Thyroid gland (tissue), 4 donors: ENCODE data around the gene TENT5A. TPM values are rescaled to one million over a fixed set of nuclear protein-coding genes. Genes with fewer than 3 reads are reported as not detected.

Source experiments
- DNase-seq, 2 donors: peaks; one replicate each; pipeline ENCODE4 v3.0.0-alpha.2; 2019
- H3K27ac ChIP-seq, 3 donors: fragments of 200-600 bp; sonication (generic); 1 replicate in 2 of 3; 2 replicates in 1 of 3; pipeline ENCODE4 v1.5.1; 2016 to 2019; ENCODE audit warnings: mild to moderate bottlenecking in 1 of 3, moderate library complexity in 1 of 3
- H3K27me3 ChIP-seq: fragments of 200-600 bp; sonication (generic); one replicate; pipeline ENCODE4 v1.5.1; 2019
- H3K36me3 ChIP-seq, 2 donors: fragments of 200-600 bp; sonication (generic); one replicate each; pipeline ENCODE4 v1.5.1; 2016 to 2019
- H3K4me1 ChIP-seq, 2 donors: fragments of 200-600 bp; sonication (generic); one replicate each; pipeline ENCODE4 v1.5.1; 2017 to 2019
- H3K4me3 ChIP-seq, 3 donors: fragments of 200-600 bp; sonication (generic); replicated peaks in 1 of 3; 1 replicate in 2 of 3; 2 replicates in 1 of 3; pipeline ENCODE4 v1.5.1; 2016; ENCODE audit warnings: mild to moderate bottlenecking in 1 of 3
- H3K9me3 ChIP-seq: fragments of 200-600 bp; sonication (generic); one replicate; pipeline ENCODE4 v1.5.1; 2017
- CTCF ChIP-seq, 6 experiments: fragments of 200-600 bp in 3 of 6; fragments of 450-650 bp in 3 of 6; sonication (generic) in 3 of 6; IDR thresholded peaks; one replicate each; pipeline ENCODE4 v1.5.1; 2016 to 2019; ENCODE audit warnings: antibody characterized with exemption in 6 of 6, mild to moderate bottlenecking in 2 of 6, inconsistent platforms in 1 of 6, moderate library complexity in 1 of 6
- POLR2A ChIP-seq, 2 donors: fragments of 450-650 bp; IDR thresholded peaks; one replicate each; pipeline ENCODE4 v1.6.1; 2017; ENCODE audit warnings: antibody characterized with exemption in 2 of 2, mild to moderate bottlenecking in 2 of 2, moderate library complexity in 1 of 2
- WGBS, 2 donors: methylation state at CpG; one replicate each; pipeline ENCODE4 v1.1.5; 2017; 5-methylcytosine and 5-hydroxymethylcytosine counted together
- intact Hi-C: fragments of 100-400 bp; cut with DNase I; formaldehyde crosslinking; loops from one replicate; pipeline ENCODE4 v1.15.1; 2023
- total RNA-seq, 4 donors: library from RNA; depleted of rRNA; stranded (reverse); fragments of >200 nt; gene quantifications; one replicate each; pipeline ENCODE4 v1.2.3, GENCODE V29; 2016

The TENT5A gene
- total RNA-seq, 4 donors from 2014 or later, result 18.4 to 40.3 (median 27.7) TPM

GRCh38 chr6:81749707-81750106 lies 2.8 kb downstream of the TENT5A start:
- peaks cover 33 to 37% of the 10 kb centered on the region in 2 donors for H3K4me1 ChIP-seq
- peak overlapping the region in 1 of 3 donors; percentile 99 for H3K27ac ChIP-seq
- no peak for DNase-seq
- H3K4me3 ChIP-seq, result no peak overlapping the region
- H3K27me3 ChIP-seq, result no peaks in the 10 kb centered on the region
- peaks cover 2 to 4% of the 10 kb centered on the region in 2 donors for H3K36me3 ChIP-seq
- 66 to 78% methylated on average over 5 of the region's 5 CpGs for WGBS, 2 donors
- TF ChIP-seq POLR2A (IDR thresholded peaks at IDR 0.05) (no peak), CTCF (IDR thresholded peaks at IDR 0.05) (no peak)
- intact Hi-C loops, result no loop called here
- no peaks in the 10 kb centered on the region for H3K9me3 ChIP-seq

- Histone ChIP-seq H3K27me3 (no peaks in the 10 kb centered on the region), H3K27ac (no peak overlapping the region), H3K4me1 (peaks cover 29 to 38% of the 10 kb centered on the region in 2 donors), H3K4me3 (no peak overlapping the region), H3K36me3 (peaks cover 2 to 4% of the 10 kb centered on the region in 2 donors), H3K9me3 (no peaks in the 10 kb centered on the region)
- DNase-seq, result no peak
- TF ChIP-seq CTCF (IDR thresholded peaks at IDR 0.05) (no peak), POLR2A (IDR thresholded peaks at IDR 0.05) (peak in 1 of 2 donors; percentile 24)
- WGBS, 2 donors, result 30 to 61% methylated on average over 5 of the region's 5 CpGs
- intact Hi-C loops, result no loop called here
Measured at GRCh38 chr6:81748994-81749393, 3.5 kb downstream of the TENT5A start.

GRCh38 chr6:81747327-81747726 lies 5.2 kb downstream of the TENT5A start:
- Histone ChIP-seq H3K4me3 (no peak overlapping the region), H3K27ac (peak overlapping the region in 1 of 3 donors; percentile 11), H3K36me3 (peaks cover 2 to 4% of the 10 kb centered on the region in 2 donors), H3K9me3 (no peaks in the 10 kb centered on the region), H3K4me1 (peaks cover 28 to 44% of the 10 kb centered on the region in 2 donors), H3K27me3 (no peaks in the 10 kb centered on the region)
- DNase-seq, result no peak
- 88 to 91% methylated on average over 4 of the region's 4 CpGs for WGBS, 2 donors
- TF ChIP-seq POLR2A (IDR thresholded peaks at IDR 0.05) (peak in 1 of 2 donors; percentile 9), CTCF (IDR thresholded peaks at IDR 0.05) (no peak)
- intact Hi-C loops, result no loop called here

GRCh38 chr6:81744131-81744530 lies 8.3 kb downstream of the TENT5A start:
- Histone ChIP-seq H3K27ac (peak overlapping the region in 1 of 3 donors; percentile 90), H3K9me3 (no peaks in the 10 kb centered on the region), H3K4me1 (peaks cover 20 to 46% of the 10 kb centered on the region in 2 donors), H3K36me3 (peaks cover 2 to 4% of the 10 kb centered on the region in 2 donors), H3K27me3 (no peaks in the 10 kb centered on the region), H3K4me3 (no peak overlapping the region)
- TF ChIP-seq CTCF (IDR thresholded peaks at IDR 0.05) (no peak), POLR2A (IDR thresholded peaks at IDR 0.05) (no peak)
- 74 to 86% methylated on average over 2 of the region's 2 CpGs for WGBS, 2 donors
- intact Hi-C loops, result no loop called here
- no peak for DNase-seq

- WGBS, 2 donors, result 65 to 74% methylated on average over 1 of the region's 1 CpG
- peak overlapping the region in 2 of 3 donors; percentile 23 to 90 for H3K27ac ChIP-seq
- H3K27me3 ChIP-seq, result no peaks in the 10 kb centered on the region
- TF ChIP-seq CTCF (IDR thresholded peaks at IDR 0.05), result no peak
- TF ChIP-seq POLR2A (IDR thresholded peaks at IDR 0.05), result no peak
- no peaks in the 10 kb centered on the region for H3K9me3 ChIP-seq
- no peak for DNase-seq
- intact Hi-C loops, result no loop called here
- H3K4me3 ChIP-seq, result no peak overlapping the region
- peaks cover 2 to 4% of the 10 kb centered on the region in 2 donors for H3K36me3 ChIP-seq
- peaks cover 15 to 44% of the 10 kb centered on the region in 2 donors for H3K4me1 ChIP-seq
Measured at GRCh38 chr6:81743649-81744048, 8.8 kb downstream of the TENT5A start.
